Fibroblast of villous mesenchyme (primary cell): ENCODE results near the gene EIF2S1. TPM values are rescaled to one million over a fixed set of nuclear protein-coding genes. Genes with fewer than 3 reads are reported as not detected.

Experiments used
- DNase-seq: peaks from one replicate; pipeline ENCODE4 v3.0.0-alpha.2; 2010; ENCODE audit warnings: low read depth
- H3K4me3 ChIP-seq: 2 replicates; pipeline ENCODE4 v1.5.1; 2011; ENCODE audit warnings: low read depth, mild to moderate bottlenecking, low read length
- total RNA-seq: library from RNA; depleted of rRNA; stranded (reverse); fragments of >200 nt; gene quantifications from 2 replicates; pipeline ENCODE4 v1.2.3, GENCODE V29; 2012
- TF ChIP-seq, protein P1 (sequence below): IDR thresholded peaks from 2 replicates; pipeline ENCODE4 v1.5.1; 2012; ENCODE audit warnings: low read depth, mild to moderate bottlenecking, low read length; ENCODE audit not compliant: insufficient read depth

EIF2S1 gene
- total RNA-seq, 1 donor, result 221 TPM

DNA sequence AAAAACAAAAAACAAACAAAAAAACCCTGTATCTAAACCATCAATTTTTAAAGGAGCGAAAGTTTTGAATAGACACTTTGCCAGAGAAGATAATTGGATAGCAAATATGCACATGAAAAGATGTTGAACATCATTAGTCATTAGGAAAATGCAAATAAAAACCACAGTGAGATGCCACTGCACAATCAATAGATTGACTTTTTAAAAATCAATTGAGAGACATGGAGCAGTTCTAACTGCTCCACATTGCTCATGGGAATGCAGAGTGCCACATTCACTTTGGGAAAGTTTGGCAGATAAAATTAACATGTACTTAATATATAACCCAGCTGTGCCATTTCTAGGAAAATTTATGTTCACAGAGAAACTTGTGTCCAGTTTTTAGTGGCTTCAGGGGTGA, 12.7 kb downstream of the EIF2S1 start:
- H3K4me3 ChIP-seq, result no peak overlapping the region
- TF ChIP-seq, protein P1, sequence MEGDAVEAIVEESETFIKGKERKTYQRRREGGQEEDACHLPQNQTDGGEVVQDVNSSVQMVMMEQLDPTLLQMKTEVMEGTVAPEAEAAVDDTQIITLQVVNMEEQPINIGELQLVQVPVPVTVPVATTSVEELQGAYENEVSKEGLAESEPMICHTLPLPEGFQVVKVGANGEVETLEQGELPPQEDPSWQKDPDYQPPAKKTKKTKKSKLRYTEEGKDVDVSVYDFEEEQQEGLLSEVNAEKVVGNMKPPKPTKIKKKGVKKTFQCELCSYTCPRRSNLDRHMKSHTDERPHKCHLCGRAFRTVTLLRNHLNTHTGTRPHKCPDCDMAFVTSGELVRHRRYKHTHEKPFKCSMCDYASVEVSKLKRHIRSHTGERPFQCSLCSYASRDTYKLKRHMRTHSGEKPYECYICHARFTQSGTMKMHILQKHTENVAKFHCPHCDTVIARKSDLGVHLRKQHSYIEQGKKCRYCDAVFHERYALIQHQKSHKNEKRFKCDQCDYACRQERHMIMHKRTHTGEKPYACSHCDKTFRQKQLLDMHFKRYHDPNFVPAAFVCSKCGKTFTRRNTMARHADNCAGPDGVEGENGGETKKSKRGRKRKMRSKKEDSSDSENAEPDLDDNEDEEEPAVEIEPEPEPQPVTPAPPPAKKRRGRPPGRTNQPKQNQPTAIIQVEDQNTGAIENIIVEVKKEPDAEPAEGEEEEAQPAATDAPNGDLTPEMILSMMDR, result no peak
- no peak for DNase-seq

- H3K4me3 ChIP-seq, result no peak overlapping the region
- DNase-seq, result no peak
- TF ChIP-seq, protein P1, result no peak
These were observed 13.2 kb downstream of the EIF2S1 start for GRCh38 chr14:67373347-67373746.

GRCh38 chr14:67377916-67378315, 17.8 kb downstream of the EIF2S1 start:
- H3K4me3 ChIP-seq, result no peak overlapping the region

GRCh38 chr14:67385120-67385519, 25.0 kb downstream of the EIF2S1 start:
- DNase-seq, result no peak

More at GRCh38 chr14:67377916-67378315, 17.8 kb downstream of the EIF2S1 start:
- DNase-seq, result no peak
- TF ChIP-seq, protein P1, result no peak

GRCh38 chr14:67385618-67386017, 25.5 kb downstream of the EIF2S1 start:
- no peak overlapping the region for H3K4me3 ChIP-seq
- DNase-seq, result no peak
- TF ChIP-seq, protein P1, result no peak

More at GRCh38 chr14:67385120-67385519, 25.0 kb downstream of the EIF2S1 start:
- no peak overlapping the region for H3K4me3 ChIP-seq
- TF ChIP-seq, protein P1, result no peak

GRCh38 chr14:67387195-67387594, 27.1 kb downstream of the EIF2S1 start:
- TF ChIP-seq, protein P1, result no peak
- no peak for DNase-seq
- no peak overlapping the region for H3K4me3 ChIP-seq

DNA sequence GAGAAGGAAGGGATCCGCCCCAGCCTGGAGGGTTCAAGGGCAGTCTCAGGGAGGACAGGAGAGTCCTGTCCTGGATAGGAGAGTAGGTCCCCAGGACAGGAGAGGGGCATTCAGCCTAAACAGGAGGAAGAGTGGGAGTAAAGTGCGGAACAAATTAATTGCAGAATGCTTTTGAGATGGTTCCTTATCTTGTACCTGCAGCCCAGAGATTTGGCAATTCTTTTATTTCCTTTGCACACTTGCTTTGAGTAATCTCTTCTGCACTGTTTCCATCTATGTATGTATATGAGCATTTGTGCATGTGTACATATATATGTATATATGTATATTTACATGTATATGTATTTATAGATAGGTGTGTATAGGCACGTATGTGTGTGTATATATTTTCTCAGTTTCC, 29.1 kb downstream of the EIF2S1 start:
- TF ChIP-seq, protein P1, result no peak
- no peak for DNase-seq
- H3K4me3 ChIP-seq, result no peak overlapping the region
